Activated B cell treated with CpG ODN at 0.5 μM for 24 hours (primary cell): ENCODE measurements around the gene KCNA5. TPM values are rescaled to one million over a fixed set of nuclear protein-coding genes. Genes with fewer than 3 reads are reported as not detected.

Experiments
- ATAC-seq: fragments of 200-7000 bp; cut with Tn5 transposase; one replicate; pipeline ENCODE4 v1.10.0; 2021; ENCODE audit warnings: low read depth, mild to moderate bottlenecking, moderate library complexity
- CTCF ChIA-PET: fragments of 350-600 bp; sonication (Branson Sonifier 250); formaldehyde crosslinking; loops from one replicate; lab custom pipeline; 2021; ENCODE audit warnings: antibody characterized with exemption; lab: Charles Lee
- POLR2A ChIA-PET: fragments of 350-600 bp; sonication (Branson Sonifier 250); formaldehyde crosslinking; loops from one replicate; lab custom pipeline; 2021; ENCODE audit warnings: antibody characterized with exemption; lab: Charles Lee
- DNase-seq: peaks from one replicate; pipeline ENCODE4 v3.0.0; 2022
- H3K27ac Mint-ChIP-seq: one replicate; pipeline ENCODE4 v1.8.0; 2020; ENCODE audit warnings: mixed read lengths
- H3K27me3 Mint-ChIP-seq: one replicate; pipeline ENCODE4 v1.8.0; 2021; ENCODE audit warnings: mixed read lengths
- H3K36me3 Mint-ChIP-seq: one replicate; pipeline ENCODE4 v1.8.0; 2021; ENCODE audit warnings: low read depth, mixed read lengths
- H3K4me1 Mint-ChIP-seq: one replicate; pipeline ENCODE4 v1.8.0; 2021; ENCODE audit warnings: mixed read lengths
- H3K4me3 Mint-ChIP-seq: one replicate; pipeline ENCODE4 v1.8.0; 2020; ENCODE audit warnings: mild to moderate bottlenecking, mixed read lengths
- H3K9me3 Mint-ChIP-seq: one replicate; pipeline ENCODE4 v1.8.0; 2020; ENCODE audit warnings: mixed read lengths
- intact Hi-C: fragments of 100-400 bp; cut with micrococcal nuclease; formaldehyde crosslinking; loops from one replicate; pipeline ENCODE4 v1.15.1; 2024
- total RNA-seq: library from RNA; stranded (reverse); gene quantifications from 2 replicates; pipeline ENCODE4 v1.2.3, GENCODE V29; 2022
- TF ChIP-seq, protein P1 (sequence below): fragments of 200-600 bp; IDR thresholded peaks from one replicate; pipeline ENCODE4 v1.8.0; 2022; ENCODE audit warnings: antibody characterized with exemption, mild to moderate bottlenecking

Gene KCNA5
- total RNA-seq, 1 donor from 2014 or later, result 0.42 TPM

DNA sequence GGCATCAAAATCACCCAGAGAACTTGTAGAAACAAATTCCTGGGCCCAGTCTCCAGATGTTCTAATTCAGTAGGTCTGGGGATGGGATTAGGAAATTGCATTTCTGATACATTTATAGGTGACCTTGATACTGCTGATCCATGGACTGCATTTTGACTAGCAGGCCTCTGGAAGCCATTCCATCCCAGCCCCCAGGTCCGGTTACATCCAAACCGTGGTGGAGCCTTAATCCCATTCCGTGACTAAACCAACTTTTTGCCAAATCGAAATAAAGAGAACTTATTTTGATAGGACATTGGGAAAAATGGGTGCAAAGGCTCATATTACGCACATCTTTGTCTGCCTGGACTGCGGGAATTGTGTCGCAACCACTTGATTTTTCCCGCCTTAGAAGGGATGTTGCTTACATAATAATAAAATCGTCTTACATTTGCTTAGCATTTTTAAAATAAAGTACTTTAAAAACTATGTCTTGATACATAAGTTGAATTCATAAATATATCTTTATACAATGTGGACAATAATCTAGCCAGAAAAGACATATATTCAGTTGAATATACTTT, 5.8 kb upstream of the KCNA5 start:
- ChIA-PET CTCF (no interaction called here), POLR2A (no interaction called here)
- Mint-ChIP-seq H3K36me3 (no peaks in the 10 kb centered on the region), H3K9me3 (peaks cover 5% of the 10 kb centered on the region), H3K4me1 (peaks cover 9% of the 10 kb centered on the region), H3K27ac (no peak overlapping the region), H3K27me3 (peaks cover 21% of the 10 kb centered on the region), H3K4me3 (no peak overlapping the region)
- no peak for ATAC-seq
- intact Hi-C loops, result no loop called here
- TF ChIP-seq, protein P1, sequence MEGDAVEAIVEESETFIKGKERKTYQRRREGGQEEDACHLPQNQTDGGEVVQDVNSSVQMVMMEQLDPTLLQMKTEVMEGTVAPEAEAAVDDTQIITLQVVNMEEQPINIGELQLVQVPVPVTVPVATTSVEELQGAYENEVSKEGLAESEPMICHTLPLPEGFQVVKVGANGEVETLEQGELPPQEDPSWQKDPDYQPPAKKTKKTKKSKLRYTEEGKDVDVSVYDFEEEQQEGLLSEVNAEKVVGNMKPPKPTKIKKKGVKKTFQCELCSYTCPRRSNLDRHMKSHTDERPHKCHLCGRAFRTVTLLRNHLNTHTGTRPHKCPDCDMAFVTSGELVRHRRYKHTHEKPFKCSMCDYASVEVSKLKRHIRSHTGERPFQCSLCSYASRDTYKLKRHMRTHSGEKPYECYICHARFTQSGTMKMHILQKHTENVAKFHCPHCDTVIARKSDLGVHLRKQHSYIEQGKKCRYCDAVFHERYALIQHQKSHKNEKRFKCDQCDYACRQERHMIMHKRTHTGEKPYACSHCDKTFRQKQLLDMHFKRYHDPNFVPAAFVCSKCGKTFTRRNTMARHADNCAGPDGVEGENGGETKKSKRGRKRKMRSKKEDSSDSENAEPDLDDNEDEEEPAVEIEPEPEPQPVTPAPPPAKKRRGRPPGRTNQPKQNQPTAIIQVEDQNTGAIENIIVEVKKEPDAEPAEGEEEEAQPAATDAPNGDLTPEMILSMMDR, result no peak
- no peak for DNase-seq

DNA sequence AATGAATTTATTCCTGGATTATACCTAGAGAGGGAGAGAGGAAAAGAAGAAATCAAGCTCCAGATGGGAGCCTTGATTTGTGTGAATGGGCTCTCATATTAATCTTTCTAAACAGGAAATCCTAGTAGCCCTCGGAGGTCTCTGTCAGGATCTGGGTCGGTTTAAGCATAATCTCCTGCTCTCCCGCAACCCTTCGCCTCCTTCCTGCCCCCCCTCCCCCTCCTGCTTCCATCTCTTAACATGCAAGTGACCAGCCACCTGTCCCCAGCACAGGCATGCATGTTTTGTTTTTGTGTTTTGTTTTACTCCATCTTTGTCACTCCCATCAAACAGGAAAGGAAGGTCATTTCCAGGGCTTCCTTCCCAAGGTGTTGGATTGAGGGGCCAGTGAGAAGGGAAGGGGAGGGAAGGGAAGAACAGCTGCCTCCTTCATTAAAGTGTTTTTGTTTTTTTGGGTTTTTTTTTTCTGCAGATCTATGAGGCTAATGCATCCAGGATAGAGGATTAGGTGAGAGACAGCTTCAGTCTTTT, 4.8 kb upstream of the KCNA5 start:
- H3K9me3 Mint-ChIP-seq, result peaks cover 5% of the 10 kb centered on the region
- H3K27ac Mint-ChIP-seq, result no peak overlapping the region
- ATAC-seq, result no peak
- ChIA-PET CTCF (interaction anchor here (1.3 kb wide), 1 partner anchor 46 kb away, joined by 4 read pairs; no protein-coding TSS in a partner anchor), POLR2A (no interaction called here)
- DNase-seq, result no peak
- peaks cover 26% of the 10 kb centered on the region for H3K27me3 Mint-ChIP-seq
- peaks cover 17% of the 10 kb centered on the region for H3K4me1 Mint-ChIP-seq
- H3K36me3 Mint-ChIP-seq, result no peaks in the 10 kb centered on the region
- H3K4me3 Mint-ChIP-seq, result no peak overlapping the region
- intact Hi-C loops, result no loop called here
- TF ChIP-seq, protein P1, result no peak

DNA sequence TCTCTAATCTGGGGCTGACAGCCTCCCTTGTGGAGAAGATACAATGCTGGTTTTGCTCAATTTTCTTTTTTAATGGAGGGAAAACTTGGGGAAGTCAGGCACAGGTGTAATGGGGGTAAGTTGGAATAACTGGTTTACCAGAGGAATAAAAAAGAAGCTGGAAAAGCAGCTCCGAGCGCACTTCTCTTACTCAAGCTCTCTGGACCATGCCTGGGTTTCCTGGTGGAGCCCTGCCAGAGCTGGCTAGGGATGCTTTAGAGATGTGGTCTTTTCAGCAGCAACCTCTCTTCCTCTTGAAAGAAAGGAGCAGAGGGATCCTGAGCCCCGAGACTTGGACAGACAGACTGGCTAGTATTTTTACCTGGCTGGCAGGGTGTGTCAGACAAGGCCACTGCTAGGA, 3.9 kb upstream of the KCNA5 start:
- Mint-ChIP-seq H3K9me3 (peaks cover 5% of the 10 kb centered on the region), H3K4me3 (no peak overlapping the region), H3K36me3 (no peaks in the 10 kb centered on the region), H3K27me3 (peaks cover 29% of the 10 kb centered on the region), H3K27ac (no peak overlapping the region), H3K4me1 (peaks cover 20% of the 10 kb centered on the region)
- ChIA-PET POLR2A (no interaction called here), CTCF (interaction anchor here (1.3 kb wide), 2 partner anchors 43 to 45 kb away, joined by 3 to 4 read pairs; no protein-coding TSS in a partner anchor)
- no peak for DNase-seq
- TF ChIP-seq, protein P1, result no peak
- no peak for ATAC-seq
- intact Hi-C loops, result no loop called here

DNA sequence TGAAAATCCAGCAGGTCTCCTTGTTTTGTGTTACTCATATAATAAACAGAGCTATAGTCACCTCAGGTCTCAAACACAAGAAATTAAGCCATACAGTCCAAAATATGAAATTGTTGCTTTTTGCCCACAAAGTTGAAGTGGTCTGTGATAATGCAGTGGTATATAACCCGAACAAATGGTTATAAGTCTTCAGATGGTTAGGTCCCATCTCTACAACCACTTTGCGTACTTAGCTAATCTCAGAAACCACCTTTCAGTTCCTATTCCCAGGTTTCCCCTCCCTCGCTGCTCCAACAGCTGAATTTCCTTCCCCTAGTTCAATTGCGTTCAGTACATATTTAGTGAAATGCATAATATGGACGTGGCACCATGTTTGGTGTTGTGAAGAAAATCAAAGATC, 3.3 kb upstream of the KCNA5 start:
- ChIA-PET CTCF (interaction anchor here (1.3 kb wide), 1 partner anchor 43 kb away, joined by 3 read pairs; no protein-coding TSS in a partner anchor), POLR2A (no interaction called here)
- Mint-ChIP-seq H3K36me3 (no peaks in the 10 kb centered on the region), H3K27ac (no peak overlapping the region), H3K4me3 (no peak overlapping the region), H3K4me1 (peaks cover 24% of the 10 kb centered on the region), H3K9me3 (peaks cover 5% of the 10 kb centered on the region), H3K27me3 (peaks cover 33% of the 10 kb centered on the region)
- intact Hi-C loops, result no loop called here
- TF ChIP-seq, protein P1, result no peak
- DNase-seq, result no peak
- no peak for ATAC-seq

DNA sequence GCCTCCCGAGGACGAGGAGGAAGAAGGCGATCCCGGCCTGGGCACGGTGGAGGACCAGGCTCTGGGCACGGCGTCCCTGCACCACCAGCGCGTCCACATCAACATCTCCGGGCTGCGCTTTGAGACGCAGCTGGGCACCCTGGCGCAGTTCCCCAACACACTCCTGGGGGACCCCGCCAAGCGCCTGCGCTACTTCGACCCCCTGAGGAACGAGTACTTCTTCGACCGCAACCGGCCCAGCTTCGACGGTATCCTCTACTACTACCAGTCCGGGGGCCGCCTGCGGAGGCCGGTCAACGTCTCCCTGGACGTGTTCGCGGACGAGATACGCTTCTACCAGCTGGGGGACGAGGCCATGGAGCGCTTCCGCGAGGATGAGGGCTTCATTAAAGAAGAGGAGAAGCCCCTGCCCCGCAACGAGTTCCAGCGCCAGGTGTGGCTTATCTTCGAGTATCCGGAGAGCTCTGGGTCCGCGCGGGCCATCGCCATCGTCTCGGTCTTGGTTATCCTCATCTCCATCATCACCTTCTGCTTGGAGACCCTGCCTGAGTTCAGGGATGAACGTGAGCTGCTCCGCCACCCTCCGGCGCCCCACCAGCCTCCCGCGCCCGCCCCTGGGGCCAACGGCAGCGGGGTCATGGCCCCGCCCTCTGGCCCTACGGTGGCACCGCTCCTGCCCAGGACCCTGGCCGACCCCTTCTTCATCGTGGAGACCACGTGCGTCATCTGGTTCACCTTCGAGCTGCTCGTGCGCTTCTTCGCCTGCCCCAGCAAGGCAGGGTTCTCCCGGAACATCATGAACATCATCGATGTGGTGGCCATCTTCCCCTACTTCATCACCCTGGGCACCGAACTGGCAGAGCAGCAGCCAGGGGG, 979 bp downstream of the KCNA5 start:
- DNase-seq (no peak), ATAC-seq (no peak)
- H3K36me3 Mint-ChIP-seq, result no peaks in the 10 kb centered on the region
- TF ChIP-seq, protein P1, result no peak
- H3K4me3 Mint-ChIP-seq, result peak overlapping the region; percentile 24
- peaks cover 49% of the 10 kb centered on the region for H3K4me1 Mint-ChIP-seq
- ChIA-PET POLR2A (no interaction called here), CTCF (interaction anchor here (1.0 kb wide), 1 partner anchor 40 kb away, joined by 3 read pairs; no protein-coding TSS in a partner anchor)
- H3K27me3 Mint-ChIP-seq, result peaks cover 31% of the 10 kb centered on the region
- H3K9me3 Mint-ChIP-seq, result peaks cover 5% of the 10 kb centered on the region
- intact Hi-C loops, result no loop called here
- no peak overlapping the region for H3K27ac Mint-ChIP-seq
